ENCODE measurements around the gene PLXNA4.

The PLXNA4 gene

DNA sequence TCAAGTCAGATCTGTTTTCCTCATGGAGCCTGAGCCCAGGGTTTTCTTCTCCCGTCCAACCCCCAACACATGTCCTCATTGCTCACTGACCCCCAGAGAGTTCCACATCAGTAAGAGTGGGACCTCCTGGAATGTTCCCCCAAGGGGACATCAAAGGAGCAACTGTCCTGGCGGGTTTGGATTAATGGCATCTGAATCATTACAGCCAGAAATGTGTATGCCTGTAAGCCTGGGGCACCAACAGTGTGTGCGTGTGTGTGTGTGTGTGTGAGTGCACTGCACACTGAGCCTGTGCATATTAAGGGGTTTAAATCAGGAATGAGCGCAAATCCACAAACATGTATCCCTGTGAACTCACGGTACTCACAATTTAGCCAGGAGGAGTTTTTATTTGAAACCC, 222.3 kb downstream of the PLXNA4 start:
- H3K4me3 ChIP-seq (ENCODE audit: insufficient read depth, low read length, poor library complexity, severe bottlenecking) = no peak overlapping the region
- H3K36me3 ChIP-seq (ENCODE audit: low read length) = no peaks in the 10 kb centered on the region
- TF ChIP-seq, protein P1, sequence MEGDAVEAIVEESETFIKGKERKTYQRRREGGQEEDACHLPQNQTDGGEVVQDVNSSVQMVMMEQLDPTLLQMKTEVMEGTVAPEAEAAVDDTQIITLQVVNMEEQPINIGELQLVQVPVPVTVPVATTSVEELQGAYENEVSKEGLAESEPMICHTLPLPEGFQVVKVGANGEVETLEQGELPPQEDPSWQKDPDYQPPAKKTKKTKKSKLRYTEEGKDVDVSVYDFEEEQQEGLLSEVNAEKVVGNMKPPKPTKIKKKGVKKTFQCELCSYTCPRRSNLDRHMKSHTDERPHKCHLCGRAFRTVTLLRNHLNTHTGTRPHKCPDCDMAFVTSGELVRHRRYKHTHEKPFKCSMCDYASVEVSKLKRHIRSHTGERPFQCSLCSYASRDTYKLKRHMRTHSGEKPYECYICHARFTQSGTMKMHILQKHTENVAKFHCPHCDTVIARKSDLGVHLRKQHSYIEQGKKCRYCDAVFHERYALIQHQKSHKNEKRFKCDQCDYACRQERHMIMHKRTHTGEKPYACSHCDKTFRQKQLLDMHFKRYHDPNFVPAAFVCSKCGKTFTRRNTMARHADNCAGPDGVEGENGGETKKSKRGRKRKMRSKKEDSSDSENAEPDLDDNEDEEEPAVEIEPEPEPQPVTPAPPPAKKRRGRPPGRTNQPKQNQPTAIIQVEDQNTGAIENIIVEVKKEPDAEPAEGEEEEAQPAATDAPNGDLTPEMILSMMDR (IDR thresholded peaks at IDR 0.05; ENCODE audit: insufficient read depth, low read length, poor library complexity, severe bottlenecking) = no peak
- no peak for TF ChIP-seq EZH2phosphoT487 (conservative IDR thresholded peaks at IDR 0.05; ENCODE audit: low read length)
- no peak overlapping the region for H3K4me2 ChIP-seq (ENCODE audit: low read depth, low read length, poor library complexity, severe bottlenecking)
- no peaks in the 10 kb centered on the region for H3F3A ChIP-seq (ENCODE audit: insufficient read depth)
- no peak overlapping the region for H3K27ac ChIP-seq (ENCODE audit: low read depth, low read length)
- no peak overlapping the region for H2AFZ ChIP-seq (ENCODE audit: low read depth, low read length, severe bottlenecking)
- no peaks in the 10 kb centered on the region for H3K9me2 ChIP-seq (replicated peaks; ENCODE audit: insufficient read depth, low read length)
- H3K79me2 ChIP-seq (ENCODE audit: insufficient read depth, low read length) = no peaks in the 10 kb centered on the region
- H3K9me3 ChIP-seq (ENCODE audit: insufficient read depth, low read length) = no peaks in the 10 kb centered on the region
- H3K9ac ChIP-seq (ENCODE audit: low read length) = no peak overlapping the region
- H3K27me3 ChIP-seq (ENCODE audit: low read length) = no peaks in the 10 kb centered on the region
- H4K20me1 ChIP-seq (ENCODE audit: low read depth, low read length) = no peaks in the 10 kb centered on the region

DNA sequence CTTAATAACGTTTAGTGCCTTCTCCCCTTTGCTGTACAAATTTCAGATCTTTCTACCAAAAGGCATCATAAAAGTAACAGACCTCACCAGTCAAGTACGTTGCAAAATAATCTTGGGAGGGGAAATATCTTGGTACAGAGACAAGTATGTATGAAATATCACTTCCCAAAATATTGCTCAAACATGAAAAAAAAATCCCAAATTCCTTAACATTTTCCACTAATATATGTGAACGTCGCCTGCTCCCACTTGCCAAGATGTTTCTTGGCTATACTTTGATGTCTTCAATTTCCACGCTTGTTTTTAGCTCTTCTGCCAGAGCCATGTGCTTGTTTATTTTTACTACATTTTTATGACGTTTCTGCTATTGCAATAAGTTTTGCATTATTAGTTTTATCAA, 223.5 kb downstream of the PLXNA4 start:
- Histone ChIP-seq H3K36me3 (ENCODE audit: low read length) (no peaks in the 10 kb centered on the region), H3K9ac (ENCODE audit: low read length) (no peak overlapping the region), H3K4me3 (ENCODE audit: insufficient read depth, low read length, poor library complexity, severe bottlenecking) (no peak overlapping the region), H2AFZ (ENCODE audit: low read depth, low read length, severe bottlenecking) (no peak overlapping the region), H3K4me2 (ENCODE audit: low read depth, low read length, poor library complexity, severe bottlenecking) (no peak overlapping the region), H4K20me1 (ENCODE audit: low read depth, low read length) (no peaks in the 10 kb centered on the region), H3K9me3 (ENCODE audit: insufficient read depth, low read length) (no peaks in the 10 kb centered on the region), H3K27me3 (ENCODE audit: low read length) (no peaks in the 10 kb centered on the region), H3K79me2 (ENCODE audit: insufficient read depth, low read length) (no peaks in the 10 kb centered on the region), H3F3A (ENCODE audit: insufficient read depth) (no peaks in the 10 kb centered on the region), H3K9me2 (replicated peaks; ENCODE audit: insufficient read depth, low read length) (no peaks in the 10 kb centered on the region), H3K27ac (ENCODE audit: low read depth, low read length) (no peak overlapping the region)
- TF ChIP-seq EZH2phosphoT487 (conservative IDR thresholded peaks at IDR 0.05; ENCODE audit: low read length) = no peak
- TF ChIP-seq, protein P1 (IDR thresholded peaks at IDR 0.05; ENCODE audit: insufficient read depth, low read length, poor library complexity, severe bottlenecking) = no peak

DNA sequence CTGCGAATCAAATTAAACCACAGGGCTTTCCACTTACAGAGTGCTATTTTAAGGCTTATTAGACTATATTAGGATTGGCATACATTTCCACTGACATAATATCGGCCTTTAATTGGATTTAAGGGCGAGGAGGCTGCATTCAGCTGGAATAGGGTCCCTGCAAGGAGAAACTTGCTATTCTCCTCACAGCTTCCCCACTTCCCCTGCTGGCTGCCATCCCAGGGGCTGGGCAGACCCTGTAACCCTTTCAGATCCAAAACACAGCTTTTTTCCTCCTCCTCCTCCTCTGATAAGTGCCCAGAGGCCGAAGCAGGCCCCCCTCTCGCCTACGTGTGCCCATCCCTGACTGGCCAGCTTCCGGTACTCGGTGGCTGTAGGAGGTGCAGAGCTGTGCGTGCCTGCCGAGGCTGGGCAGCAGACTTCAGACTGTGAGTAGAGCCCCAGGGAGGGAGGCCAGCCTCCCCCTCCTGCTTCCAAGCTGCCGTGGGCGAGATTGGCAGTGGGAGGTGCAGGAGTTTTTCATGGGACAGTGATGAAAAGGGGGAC, 224.2 kb downstream of the PLXNA4 start:
- no peaks in the 10 kb centered on the region for H3K9me3 ChIP-seq (ENCODE audit: insufficient read depth, low read length)
- no peaks in the 10 kb centered on the region for H3K36me3 ChIP-seq (ENCODE audit: low read length)
- H3K79me2 ChIP-seq (ENCODE audit: insufficient read depth, low read length) = no peaks in the 10 kb centered on the region
- no peaks in the 10 kb centered on the region for H3F3A ChIP-seq (ENCODE audit: insufficient read depth)
- H3K27ac ChIP-seq (ENCODE audit: low read depth, low read length) = no peak overlapping the region
- H3K9ac ChIP-seq (ENCODE audit: low read length) = no peak overlapping the region
- no peak overlapping the region for H3K4me2 ChIP-seq (ENCODE audit: low read depth, low read length, poor library complexity, severe bottlenecking)
- TF ChIP-seq EZH2phosphoT487 (conservative IDR thresholded peaks at IDR 0.05; ENCODE audit: low read length) = no peak
- TF ChIP-seq, protein P1 (IDR thresholded peaks at IDR 0.05; ENCODE audit: insufficient read depth, low read length, poor library complexity, severe bottlenecking) = no peak
- no peak overlapping the region for H3K4me3 ChIP-seq (ENCODE audit: insufficient read depth, low read length, poor library complexity, severe bottlenecking)
- no peaks in the 10 kb centered on the region for H3K27me3 ChIP-seq (ENCODE audit: low read length)
- no peak overlapping the region for H2AFZ ChIP-seq (ENCODE audit: low read depth, low read length, severe bottlenecking)
- no peaks in the 10 kb centered on the region for H4K20me1 ChIP-seq (ENCODE audit: low read depth, low read length)
- H3K9me2 ChIP-seq (replicated peaks; ENCODE audit: insufficient read depth, low read length) = no peaks in the 10 kb centered on the region
